GM18502 (cell line): ENCODE data around the gene GFRA1.

Source experiments
- ATAC-seq: cut with Tn5 transposase; IDR thresholded peaks from one replicate; pipeline ENCODE4 v1.9.1; 2021; ENCODE audit warnings: mild to moderate bottlenecking; ENCODE audit not compliant: unreplicated experiment, poor library complexity

GFRA1 gene

DNA sequence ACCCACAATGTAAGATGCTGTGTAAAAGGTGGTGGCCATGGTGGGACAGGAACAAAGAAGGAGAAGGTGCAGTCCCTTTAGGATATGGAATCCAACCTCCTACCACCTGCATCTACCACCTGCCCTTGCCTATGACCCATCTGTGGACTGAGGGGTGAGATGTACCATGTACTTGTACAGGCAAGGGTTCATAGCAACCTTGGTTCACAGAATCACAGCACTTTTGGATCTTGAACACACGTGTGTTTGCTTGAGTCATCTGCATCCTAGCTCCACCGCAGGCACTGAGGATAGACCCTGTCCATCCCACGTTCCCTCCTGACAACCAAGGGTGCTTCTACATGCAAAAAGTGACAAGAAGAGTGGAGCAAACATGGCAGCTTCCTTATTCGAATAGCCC lies 162.3 kb downstream of the GFRA1 start:
- ATAC-seq = no peak

GRCh38 chr10:116109881-116110280 lies 163.1 kb downstream of the GFRA1 start:
- no peak for ATAC-seq

- no peak for ATAC-seq
Measured at GRCh38 chr10:116109481-116109880, 163.5 kb downstream of the GFRA1 start.

DNA sequence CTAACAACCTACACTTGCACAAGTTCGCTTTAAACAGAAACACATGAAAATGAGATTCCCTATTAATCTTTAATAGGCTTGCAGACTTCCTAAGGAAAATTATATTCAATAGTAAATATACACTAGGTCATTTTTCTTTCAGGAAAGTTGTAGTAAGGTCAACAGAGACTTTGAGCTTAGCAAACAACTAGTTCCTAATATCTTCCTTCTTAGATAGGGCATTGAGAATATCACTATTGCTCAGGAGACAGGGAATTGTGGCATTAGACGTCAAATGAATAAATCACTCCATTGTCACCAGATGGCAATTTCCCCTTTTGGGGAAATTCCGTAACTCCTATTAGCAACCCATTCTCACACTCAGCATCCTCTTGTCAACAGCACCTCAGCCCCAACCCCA lies 164.9 kb downstream of the GFRA1 start:
- no peak for ATAC-seq

DNA sequence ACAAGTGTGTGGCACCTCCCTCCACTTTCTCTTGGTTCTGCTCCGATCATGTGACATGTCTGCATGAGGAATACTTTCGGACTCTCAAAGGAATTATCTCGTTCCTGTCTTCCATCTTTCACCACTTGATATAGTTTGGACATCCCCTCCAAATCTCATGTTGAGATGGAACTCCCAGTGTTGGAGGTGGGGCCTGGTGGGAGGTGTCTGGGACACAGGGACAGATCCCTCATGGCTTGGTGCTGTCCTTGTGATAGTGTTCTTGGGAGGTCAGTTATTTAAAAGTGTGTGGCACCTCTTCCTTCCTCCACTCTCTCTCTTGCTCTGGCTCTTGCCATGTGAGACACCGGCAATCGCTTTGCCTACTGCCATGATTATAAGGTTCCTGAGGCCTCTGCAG lies 166.4 kb downstream of the GFRA1 start:
- no peak for ATAC-seq

DNA sequence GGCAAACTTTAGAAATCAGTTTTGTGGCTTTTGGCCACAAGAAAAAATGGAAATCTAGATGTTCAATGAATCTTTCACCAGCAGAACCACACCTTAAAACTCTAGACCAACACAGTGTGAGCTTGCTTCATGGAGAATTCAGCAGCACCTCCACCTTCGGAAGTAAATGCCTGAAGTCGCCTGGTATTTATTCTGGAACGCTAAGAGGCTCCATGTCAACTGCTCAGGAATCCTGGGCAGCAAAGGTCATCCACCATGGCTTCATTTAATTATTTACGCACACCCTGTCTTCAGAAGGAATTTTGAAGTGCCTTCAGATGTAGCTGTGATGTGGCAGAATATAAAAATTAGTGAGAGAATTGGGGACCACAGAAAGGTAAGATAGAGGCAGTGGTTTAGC lies 167.7 kb downstream of the GFRA1 start:
- ATAC-seq = no peak

DNA sequence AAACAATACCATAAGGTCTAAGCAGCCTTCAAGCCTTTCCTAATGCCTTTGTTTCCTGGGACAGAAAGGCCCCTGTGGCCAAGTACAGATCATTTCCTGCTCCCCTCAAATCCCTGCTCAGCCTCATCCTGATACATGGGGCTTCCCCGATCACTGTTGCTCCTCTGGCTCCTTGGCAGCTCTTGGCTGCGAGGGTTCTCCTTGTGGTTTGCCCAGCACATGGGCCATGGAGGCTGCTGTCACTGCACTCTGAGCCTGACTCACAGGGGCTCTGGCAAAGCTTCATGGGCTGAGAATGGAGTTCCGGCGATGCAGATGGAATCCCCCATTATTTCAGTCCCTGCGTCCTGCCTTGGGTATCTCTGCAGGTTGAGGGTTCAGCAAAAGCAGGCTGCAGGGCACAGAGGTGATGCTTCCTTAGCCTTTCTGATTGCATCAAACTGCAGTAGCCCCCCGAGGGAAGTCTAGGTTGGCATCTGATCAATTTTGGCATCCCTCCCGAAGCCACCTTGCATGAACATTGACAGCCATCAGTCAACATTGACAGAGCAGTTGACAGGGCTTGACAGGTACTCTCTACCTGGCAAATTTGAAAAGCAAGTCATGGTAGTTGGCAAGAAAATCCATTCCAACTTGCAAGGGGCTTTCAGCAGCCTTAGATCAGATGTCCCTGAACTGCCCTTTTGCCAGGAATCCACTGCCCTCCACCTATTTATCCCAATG lies 168.6 kb downstream of the GFRA1 start:
- no peak for ATAC-seq

DNA sequence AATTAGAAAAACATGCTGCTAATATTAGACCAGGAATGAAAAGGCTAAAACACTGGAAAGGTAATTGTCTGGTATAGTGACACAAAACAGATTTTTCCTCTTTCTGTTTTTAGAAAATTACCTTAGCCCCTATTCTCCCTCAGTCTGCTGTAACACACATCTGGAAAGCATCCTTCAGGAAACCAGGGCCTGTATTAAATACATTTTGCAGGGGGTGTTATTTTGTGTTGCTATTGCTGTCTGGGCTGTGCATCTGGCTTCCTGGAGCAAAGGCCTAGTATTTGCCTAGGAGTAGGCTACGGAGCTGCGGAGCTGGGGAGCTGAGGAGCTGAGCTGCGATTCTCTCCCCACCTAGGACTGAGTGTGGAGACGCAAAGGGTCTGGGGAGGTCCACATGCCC lies 169.3 kb downstream of the GFRA1 start:
- ATAC-seq = no peak

DNA sequence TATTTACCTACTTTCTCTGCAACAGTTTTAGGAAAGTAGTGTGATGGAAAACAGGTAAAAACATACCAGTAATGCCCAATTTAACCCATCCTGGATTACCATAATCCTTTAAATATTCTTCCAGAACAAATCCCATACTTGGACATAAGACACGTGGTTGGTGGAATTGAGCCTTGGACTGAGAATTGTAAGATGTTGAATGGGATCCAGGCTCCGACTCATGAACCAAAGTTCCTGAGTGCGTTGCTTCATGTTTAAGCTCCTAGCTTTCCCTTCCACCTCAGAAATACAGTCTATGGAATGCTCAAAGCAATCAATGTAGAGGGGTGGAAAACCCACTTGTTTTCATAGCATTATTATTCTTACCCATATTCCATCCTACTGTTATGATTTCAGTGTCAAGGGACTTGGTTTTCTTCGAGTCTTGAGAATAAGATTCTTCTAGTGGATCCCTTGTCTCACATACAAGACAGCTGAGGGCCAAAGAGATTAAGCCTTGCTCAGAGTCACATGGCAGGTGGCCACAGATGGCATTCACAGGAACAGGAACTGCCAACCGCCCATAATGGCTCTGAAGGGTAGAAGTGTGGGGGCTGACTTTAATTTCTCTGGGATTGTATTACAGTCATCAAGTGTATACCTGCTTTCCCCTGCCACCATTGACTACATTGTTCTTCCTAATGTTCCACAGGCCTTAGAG lies 171.2 kb downstream of the GFRA1 start:
- ATAC-seq = no peak

DNA sequence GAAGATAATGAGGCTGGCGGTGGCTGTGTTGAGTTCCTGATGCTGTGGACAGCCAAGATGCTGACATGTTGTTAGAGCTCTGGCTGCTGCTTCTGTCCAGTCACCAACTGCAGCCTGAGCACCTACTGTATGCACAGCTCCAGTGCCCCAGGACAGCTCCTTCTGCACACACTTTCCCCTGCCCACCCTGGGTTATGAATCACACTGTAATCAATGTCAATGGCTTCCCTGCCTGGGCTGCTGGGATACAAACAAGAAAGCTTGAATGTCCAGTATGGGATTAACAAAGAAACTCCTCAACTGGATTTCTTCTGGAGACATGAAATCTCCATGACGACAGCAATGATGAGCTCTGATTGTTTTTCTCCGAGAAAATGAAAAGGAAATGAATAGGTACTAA lies 172.0 kb downstream of the GFRA1 start:
- no peak for ATAC-seq

GRCh38 chr10:116099023-116099420 lies 174.0 kb downstream of the GFRA1 start:
- ATAC-seq = no peak

DNA sequence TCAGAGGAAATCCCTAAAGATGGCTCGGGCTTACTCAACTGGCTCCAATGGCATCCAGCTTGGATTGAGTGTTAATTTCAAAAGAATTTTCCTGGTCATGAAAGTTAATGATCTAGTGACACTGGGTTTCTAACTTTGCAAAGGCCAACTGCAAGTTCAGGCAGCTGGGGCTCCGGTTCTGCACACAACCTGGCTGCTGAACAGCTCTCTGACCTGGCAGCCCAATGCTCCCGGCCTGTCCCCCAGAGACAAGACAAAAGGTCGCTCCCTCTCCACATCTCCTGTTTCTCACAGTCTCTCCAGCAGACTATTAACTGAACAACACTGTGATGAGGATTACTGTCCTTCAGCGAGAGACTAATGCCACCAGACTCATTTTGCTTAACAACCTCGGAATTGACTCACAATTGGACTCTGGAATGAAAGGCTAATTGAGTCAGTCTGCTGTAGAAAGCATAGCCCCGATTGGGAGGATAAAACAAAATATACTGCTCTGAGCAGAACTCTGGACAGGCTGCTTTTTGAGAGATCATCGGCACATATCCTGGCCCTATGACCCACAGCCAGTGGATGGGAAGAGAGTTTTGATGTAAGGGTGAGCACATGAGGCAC lies 174.5 kb downstream of the GFRA1 start:
- no peak for ATAC-seq

DNA sequence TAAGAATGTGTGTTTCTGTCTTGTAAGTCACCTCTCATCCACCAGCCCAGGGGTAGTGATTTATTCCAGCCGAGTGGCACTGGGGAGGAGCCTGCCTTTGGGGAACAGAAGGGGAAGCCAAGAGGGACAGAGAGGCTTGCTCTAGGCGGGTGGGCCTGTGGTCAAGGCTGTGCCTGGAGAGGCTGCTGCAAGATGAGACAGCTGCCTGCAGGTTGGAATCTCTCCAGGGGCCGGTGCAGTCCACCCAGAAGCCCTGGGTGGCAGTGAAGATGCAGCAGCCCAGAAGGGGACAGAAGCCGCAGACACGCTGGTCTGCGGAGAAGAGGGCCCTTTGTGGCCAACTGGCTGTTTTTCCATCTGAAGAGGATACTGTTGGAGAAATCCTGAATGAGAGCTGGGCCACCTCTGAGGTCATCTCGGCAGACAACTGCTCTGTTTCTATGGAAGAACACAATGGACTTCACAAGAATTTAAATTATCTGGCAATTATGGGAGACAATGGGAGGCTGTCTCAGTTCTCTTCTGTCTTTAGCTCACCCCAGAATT lies 175.7 kb downstream of the GFRA1 start:
- ATAC-seq = no peak

DNA sequence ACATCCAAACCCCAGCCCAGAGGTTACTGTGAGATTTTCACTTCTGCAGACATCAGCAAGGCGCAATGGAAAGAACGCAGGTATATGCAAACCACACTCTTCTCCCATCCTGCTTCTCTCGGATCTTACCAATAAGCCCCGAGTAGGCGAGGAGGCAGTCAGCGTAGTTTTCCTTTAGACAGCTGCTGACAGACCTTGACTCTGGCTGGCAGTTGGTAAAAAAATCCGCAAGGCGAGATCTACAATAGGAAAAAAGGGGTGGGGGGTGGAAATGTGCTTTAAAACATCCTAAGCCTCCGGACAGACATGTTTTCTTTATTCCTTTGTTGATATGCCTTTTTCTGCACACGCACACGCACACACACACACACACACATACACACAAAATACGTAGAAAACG lies 176.5 kb downstream of the GFRA1 start:
- no peak for ATAC-seq

GRCh38 chr10:116094356-116094755 lies 178.7 kb downstream of the GFRA1 start:
- ATAC-seq = no peak

GRCh38 chr10:116093031-116093430 lies 180.0 kb downstream of the GFRA1 start:
- ATAC-seq = no peak

DNA sequence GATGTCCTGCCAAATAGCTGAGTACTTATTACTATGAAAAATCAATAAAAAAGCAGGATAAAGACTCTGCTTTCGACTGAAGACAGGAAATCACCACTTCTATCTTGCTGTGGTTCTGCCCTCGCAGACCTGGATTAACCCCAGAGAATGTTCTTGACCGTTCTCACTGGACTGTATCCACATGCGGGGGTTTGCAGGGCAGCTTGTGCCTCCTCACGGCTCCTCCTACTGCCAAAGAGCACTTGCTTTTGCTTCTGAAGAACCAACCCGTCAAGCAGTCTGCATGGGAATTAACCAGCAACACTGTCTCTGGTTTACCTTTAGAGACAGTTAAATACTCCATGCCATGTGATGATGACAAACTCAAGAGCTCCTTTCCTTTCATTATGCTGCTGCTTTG lies 184.0 kb downstream of the GFRA1 start:
- ATAC-seq = no peak

DNA sequence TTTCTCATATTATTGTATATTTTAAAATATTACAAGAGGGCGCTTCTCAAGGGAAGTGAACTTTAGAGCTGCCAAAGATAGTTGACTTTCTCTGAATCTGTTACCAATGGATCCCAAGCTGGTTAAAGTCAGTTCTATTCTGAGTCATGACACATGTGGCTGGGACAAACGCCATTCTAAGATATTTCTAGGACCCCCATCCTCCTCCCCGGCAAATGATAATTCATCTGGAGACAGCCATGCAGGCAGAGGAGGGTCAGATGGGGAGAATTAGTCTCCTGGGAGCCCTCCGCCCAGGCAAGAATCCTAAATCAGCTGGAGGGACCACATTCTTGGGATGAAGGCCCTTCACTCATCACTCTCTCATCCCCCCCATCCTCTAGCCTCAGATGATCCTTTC lies 187.7 kb downstream of the GFRA1 start:
- ATAC-seq = no peak

DNA sequence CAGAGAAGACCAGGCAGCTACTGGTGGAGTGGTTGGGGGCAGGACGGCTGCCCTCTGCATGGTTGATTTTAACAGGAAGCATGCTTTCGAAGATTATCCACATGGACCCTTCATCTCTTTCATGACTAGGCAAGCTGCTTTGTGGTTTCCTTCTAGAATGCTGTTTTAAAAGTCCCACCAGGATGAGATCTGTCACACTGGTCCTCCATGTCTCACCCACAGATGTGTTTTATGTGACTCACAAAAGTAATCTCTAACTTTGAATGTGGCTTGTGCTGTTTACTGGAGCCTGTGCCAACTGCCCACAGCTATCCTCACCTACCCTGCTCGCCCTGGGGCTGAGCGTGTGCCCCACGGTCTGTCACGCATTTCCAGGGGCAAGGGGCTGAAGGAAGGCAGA lies 188.8 kb downstream of the GFRA1 start:
- no peak for ATAC-seq

GRCh38 chr10:116083226-116083762 lies 189.7 kb downstream of the GFRA1 start:
- no peak for ATAC-seq

DNA sequence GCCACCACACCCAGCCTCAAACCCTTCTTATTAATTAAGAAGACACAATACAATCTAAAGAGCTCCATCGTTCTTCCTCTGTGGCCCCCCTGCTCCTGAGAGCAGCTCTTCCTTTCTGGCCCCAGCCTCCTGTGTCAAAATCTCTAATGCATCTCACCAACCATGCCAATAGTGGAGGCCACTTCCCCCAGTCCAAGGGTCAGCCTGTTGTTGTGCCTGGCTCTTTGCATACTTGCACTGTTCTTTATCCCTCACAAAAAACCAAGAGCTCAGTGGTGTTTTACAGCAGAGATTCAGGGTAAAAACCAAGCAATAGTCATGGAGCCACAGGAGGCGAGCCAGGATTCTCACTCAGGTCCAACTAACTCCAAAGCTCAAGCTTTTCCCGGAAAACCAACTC lies 190.2 kb downstream of the GFRA1 start:
- no peak for ATAC-seq
